Ovary (tissue), 3 donors: Measurements from ENCODE around the gene RDX.

Experiments used
- POLR2A ChIP-seq: fragments of 450-650 bp; IDR thresholded peaks from one replicate; pipeline ENCODE4 v1.6.1; 2017; ENCODE audit warnings: antibody characterized with exemption, mild to moderate bottlenecking, moderate library complexity
- TF ChIP-seq, protein P1 (sequence below), 3 donors: fragments of 450-650 bp in 2 of 3; fragments of 200-600 bp in 1 of 3; IDR thresholded peaks; one replicate each; pipeline versions ENCODE4 v1.5.1 to v1.8.0; 2016 to 2022; ENCODE audit warnings: antibody characterized with exemption in 3 of 3, mild to moderate bottlenecking in 1 of 3
- donor health status: DM: no; HTN: no; CAD: no.

DNA sequence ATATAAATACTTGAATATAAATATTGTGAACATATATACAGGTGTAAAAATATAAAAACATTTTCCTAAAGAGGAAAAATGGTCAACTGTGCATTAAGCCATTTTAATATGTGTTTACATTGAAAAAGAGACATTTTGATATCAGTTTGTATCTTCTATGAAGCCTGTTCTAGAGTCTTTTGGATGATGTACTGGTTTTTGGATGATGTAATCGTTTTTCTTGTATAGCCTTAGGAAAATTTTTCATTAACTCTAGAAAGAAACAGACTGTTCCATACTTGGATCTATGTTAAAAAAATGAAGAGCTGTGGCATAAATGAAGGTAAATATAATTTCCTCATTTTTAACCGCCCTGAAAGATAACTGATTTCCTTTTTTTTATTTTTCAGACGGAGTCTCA lies 39.6 kb upstream of the RDX start:
- TF ChIP-seq POLR2A = no peak
- TF ChIP-seq, protein P1, sequence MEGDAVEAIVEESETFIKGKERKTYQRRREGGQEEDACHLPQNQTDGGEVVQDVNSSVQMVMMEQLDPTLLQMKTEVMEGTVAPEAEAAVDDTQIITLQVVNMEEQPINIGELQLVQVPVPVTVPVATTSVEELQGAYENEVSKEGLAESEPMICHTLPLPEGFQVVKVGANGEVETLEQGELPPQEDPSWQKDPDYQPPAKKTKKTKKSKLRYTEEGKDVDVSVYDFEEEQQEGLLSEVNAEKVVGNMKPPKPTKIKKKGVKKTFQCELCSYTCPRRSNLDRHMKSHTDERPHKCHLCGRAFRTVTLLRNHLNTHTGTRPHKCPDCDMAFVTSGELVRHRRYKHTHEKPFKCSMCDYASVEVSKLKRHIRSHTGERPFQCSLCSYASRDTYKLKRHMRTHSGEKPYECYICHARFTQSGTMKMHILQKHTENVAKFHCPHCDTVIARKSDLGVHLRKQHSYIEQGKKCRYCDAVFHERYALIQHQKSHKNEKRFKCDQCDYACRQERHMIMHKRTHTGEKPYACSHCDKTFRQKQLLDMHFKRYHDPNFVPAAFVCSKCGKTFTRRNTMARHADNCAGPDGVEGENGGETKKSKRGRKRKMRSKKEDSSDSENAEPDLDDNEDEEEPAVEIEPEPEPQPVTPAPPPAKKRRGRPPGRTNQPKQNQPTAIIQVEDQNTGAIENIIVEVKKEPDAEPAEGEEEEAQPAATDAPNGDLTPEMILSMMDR (IDR thresholded peaks at IDR 0.05) = no peak
